AG04450 (cell line): ENCODE measurements around the gene MT1F. TPM values are rescaled to one million over a fixed set of nuclear protein-coding genes. Genes with fewer than 3 reads are reported as not detected.

Experiments
- CTCF ChIA-PET: fragments of 300-600, 350-600 bp; formaldehyde crosslinking; extraction: SDS; loops from one replicate; lab custom pipeline; 2022; ENCODE audit warnings: antibody characterized with exemption, inconsistent platforms; lab: Charles Lee
- POLR2A ChIA-PET: fragments of 350-600 bp; formaldehyde crosslinking; extraction: SDS; loops from one replicate; lab custom pipeline; 2021; ENCODE audit warnings: antibody characterized with exemption, inconsistent platforms; lab: Yijun Ruan, JAX
- DNase-seq: peaks from one replicate; pipeline ENCODE4 v3.0.0-alpha.2; 2011; ENCODE audit warnings: low read depth, low spot score
- H3K27ac ChIP-seq: one replicate; pipeline ENCODE4 v1.5.1; 2012; ENCODE audit warnings: low read depth, low read length, control low read depth
- H3K27me3 ChIP-seq: one replicate; pipeline ENCODE4 v1.6.0; 2012; ENCODE audit warnings: low read length; ENCODE audit not compliant: control insufficient read depth, insufficient read depth
- H3K4me3 ChIP-seq: 2 replicates; pipeline ENCODE4 v1.5.1; 2011; ENCODE audit warnings: mild to moderate bottlenecking, low read depth, low read length, control low read depth
- H3K9me3 ChIP-seq: 2 replicates; pipeline ENCODE4 v1.5.1; 2012; ENCODE audit warnings: low read length; ENCODE audit not compliant: control insufficient read depth, insufficient read depth
- polyA minus RNA-seq: library from RNA; depleted of rRNA, polyadenylated mRNA; stranded (reverse); fragments of >200 nt; gene quantifications from 2 replicates; pipeline ENCODE4 v1.2.3, GENCODE V29; 2011; rRNA and poly(A)+ RNA removed
- polyA plus RNA-seq: library from polyadenylated mRNA; depleted of rRNA; stranded (reverse); fragments of >200 nt; gene quantifications from 2 replicates; pipeline ENCODE4 v1.2.3, GENCODE V29; 2011; rRNA removed
- TF ChIP-seq, protein P1 (sequence below): IDR thresholded peaks from 2 replicates; pipeline ENCODE4 v1.5.1; 2011; ENCODE audit warnings: low read depth, low read length, control low read depth, inconsistent platforms

MT1F gene
- polyA plus RNA-seq, result 0.21 and 0.35 TPM in 2 replicates
- 0.37 and 0.87 TPM in 2 replicates for polyA minus RNA-seq

GRCh38 chr16:56657555-56658326 lies at the start of gene MT1F:
Gene MT1F, plus strand, starts transcription at chr16:56657959. Its CDS starts 100 bp downstream, at chr16:56658059.
- no peak for DNase-seq
- TF ChIP-seq, protein P1, sequence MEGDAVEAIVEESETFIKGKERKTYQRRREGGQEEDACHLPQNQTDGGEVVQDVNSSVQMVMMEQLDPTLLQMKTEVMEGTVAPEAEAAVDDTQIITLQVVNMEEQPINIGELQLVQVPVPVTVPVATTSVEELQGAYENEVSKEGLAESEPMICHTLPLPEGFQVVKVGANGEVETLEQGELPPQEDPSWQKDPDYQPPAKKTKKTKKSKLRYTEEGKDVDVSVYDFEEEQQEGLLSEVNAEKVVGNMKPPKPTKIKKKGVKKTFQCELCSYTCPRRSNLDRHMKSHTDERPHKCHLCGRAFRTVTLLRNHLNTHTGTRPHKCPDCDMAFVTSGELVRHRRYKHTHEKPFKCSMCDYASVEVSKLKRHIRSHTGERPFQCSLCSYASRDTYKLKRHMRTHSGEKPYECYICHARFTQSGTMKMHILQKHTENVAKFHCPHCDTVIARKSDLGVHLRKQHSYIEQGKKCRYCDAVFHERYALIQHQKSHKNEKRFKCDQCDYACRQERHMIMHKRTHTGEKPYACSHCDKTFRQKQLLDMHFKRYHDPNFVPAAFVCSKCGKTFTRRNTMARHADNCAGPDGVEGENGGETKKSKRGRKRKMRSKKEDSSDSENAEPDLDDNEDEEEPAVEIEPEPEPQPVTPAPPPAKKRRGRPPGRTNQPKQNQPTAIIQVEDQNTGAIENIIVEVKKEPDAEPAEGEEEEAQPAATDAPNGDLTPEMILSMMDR, result no peak
- peak within 1 kb of the TSS; percentile 47 for H3K4me3 ChIP-seq
- no peaks in the 10 kb centered on the region; the same call in 1 of the 2 replicates for H3K9me3 ChIP-seq
- peaks cover 59% of the 10 kb centered on the region for H3K27me3 ChIP-seq
- ChIA-PET CTCF (no interaction called here), POLR2A (interaction anchor here (1.0 kb wide), 1 partner anchor 32 kb away, joined by 3 read pairs; the partner anchor contains the start of gene MT1E)
- no peak within 1 kb of the TSS for H3K27ac ChIP-seq

GRCh38 chr16:56608043-56608875 lies 49.5 kb upstream of the MT1F start, which contains the start of gene MT2A:
Gene MT2A, plus strand, starts transcription at chr16:56608584. Its CDS starts 72 bp downstream, at chr16:56608656.
- H3K4me3 ChIP-seq, result peak within 1 kb of the TSS; percentile 89
- POLR2A ChIA-PET, result interaction anchor here (0.7 to 8.7 kb wide), 6 partner anchors 9 to 101 kb away, joined by 3 to 201 read pairs (median 4); partner anchors contain the start of genes MT1E and MT1X
- TF ChIP-seq, protein P1, result no peak
- H3K27ac ChIP-seq, result peak within 1 kb of the TSS; percentile 99
- no peaks in the 10 kb centered on the region for H3K27me3 ChIP-seq
- peak; percentile 86 for DNase-seq
- CTCF ChIA-PET, result interaction anchor here (1.1 to 1.6 kb wide), 2 partner anchors 17 to 94 kb away, joined by 4 to 6 read pairs; partner anchors contain the start of gene MT1E
- H3K9me3 ChIP-seq, result no peaks in the 10 kb centered on the region; the same call in 1 of the 2 replicates

- Histone ChIP-seq H3K27me3 (no peaks in the 10 kb centered on the region), H3K4me3 (peak overlapping the region; percentile 89), H3K27ac (peak overlapping the region; percentile 98), H3K9me3 (no peaks in the 10 kb centered on the region; the same call in 1 of the 2 replicates)
- TF ChIP-seq, protein P1, result no peak
- no peak for DNase-seq
- CTCF ChIA-PET, result interaction anchor here (1.1 to 1.6 kb wide), 3 partner anchors 8 to 93 kb away, joined by 3 to 6 read pairs (median 4); partner anchors contain the start of gene MT1E
- POLR2A ChIA-PET, result interaction anchor here (0.7 to 8.7 kb wide), 7 partner anchors 9 to 102 kb away, joined by 3 to 201 read pairs (median 4); partner anchors contain the start of genes MT1E and MT1X
These were observed 48.8 kb upstream of the MT1F start for GRCh38 chr16:56608876-56609462.

- H3K9me3 ChIP-seq, result no peaks in the 10 kb centered on the region; the same call in 1 of the 2 replicates
- ChIA-PET POLR2A (interaction anchor here (0.7 to 8.7 kb wide), 2 partner anchors 16 to 21 kb away, joined by 3 to 201 read pairs; partner anchors contain the start of gene MT1E), CTCF (interaction anchor here (0.7 to 1.6 kb wide), 3 partner anchors 8 to 93 kb away, joined by 3 to 6 read pairs (median 3); no protein-coding TSS in a partner anchor)
- peak overlapping the region; percentile 98 for H3K27ac ChIP-seq
- H3K4me3 ChIP-seq, result peak overlapping the region; percentile 89
- H3K27me3 ChIP-seq, result no peaks in the 10 kb centered on the region
- DNase-seq, result no peak
- TF ChIP-seq, protein P1, result peak; percentile 28; the same call in 1 of the 2 replicates
These were observed 48.3 kb upstream of the MT1F start for GRCh38 chr16:56609463-56609921.
